Posterior vena cava (tissue), 2 donors: ENCODE results near the gene UBC. TPM values are rescaled to one million over a fixed set of nuclear protein-coding genes. Genes with fewer than 3 reads are reported as not detected.
"Not testable (repeated sequence)": the region's sequence is repeated elsewhere in the genome, so short reads cannot be mapped to it uniquely, and the experiment has no call there.

ENCODE experiments used
- DNase-seq: peaks from one replicate; pipeline ENCODE4 v3.0.0-alpha.2; 2020; ENCODE audit warnings: low spot score
- intact Hi-C, 2 donors: fragments of 100-400 bp; cut with DNase I; formaldehyde crosslinking; loops; one replicate each; pipeline versions ENCODE4 v1.14.1 to v1.14.2; 2022 to 2023
- total RNA-seq, 2 donors: library from RNA; stranded (reverse); fragmentation: NEBNext Ultra II Directional; extraction: Animal tissue kit (Norgen Biotek cat#: 25700); gene quantifications; one replicate each; pipeline ENCODE4 v1.2.1, GENCODE V29; 2021
- donor health status: DM: yes; HTN: yes; CAD: no.
- donor health status: DM: yes; HTN: yes; CAD: no.

Gene UBC
- total RNA-seq, 2 donors from 2014 or later, result 993 to 1,405 TPM

DNA sequence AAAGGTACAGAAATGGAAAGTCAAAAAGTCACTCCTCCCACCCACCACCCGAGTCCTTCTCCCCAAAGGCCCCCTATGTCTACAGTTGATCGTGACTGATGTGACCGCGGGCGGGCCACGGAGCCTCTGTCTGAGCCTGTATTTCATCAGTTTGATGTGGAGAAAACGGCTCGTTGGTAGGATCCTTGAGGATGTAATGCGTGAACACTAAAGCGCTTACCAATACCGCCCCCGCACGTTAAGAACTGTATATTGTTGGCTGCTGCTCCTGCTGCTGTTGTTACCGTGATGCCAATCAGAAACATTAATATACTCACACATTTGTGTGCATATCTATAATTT is 24.6 kb upstream of the UBC start:
- no peak for DNase-seq
- intact Hi-C loops, result no loop called here

DNA sequence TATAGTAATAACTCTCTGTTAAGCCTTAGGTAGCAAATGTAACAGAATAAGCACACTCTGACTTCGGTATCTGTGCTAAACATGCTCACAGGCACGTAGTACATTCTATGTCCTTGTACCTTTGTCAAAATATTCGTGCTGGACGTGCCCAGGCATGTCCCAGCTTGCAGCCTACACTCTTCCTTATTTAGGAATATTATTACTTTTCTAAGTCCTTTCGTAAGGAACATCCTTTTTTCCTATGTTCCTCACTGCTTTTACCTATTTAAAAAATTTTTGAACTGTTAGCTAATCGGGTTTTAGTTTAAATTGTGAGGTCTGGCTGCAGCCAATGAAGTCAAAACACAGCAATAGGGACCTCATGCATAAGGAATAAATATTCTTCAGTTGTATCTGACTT is 24.1 kb upstream of the UBC start:
- intact Hi-C loops, result no loop called here

GRCh38 chr12:124938108-124938507 is 23.7 kb upstream of the UBC start:
- intact Hi-C loops, result no loop called here
- no peak for DNase-seq

More for the DNA sequence above, 24.1 kb upstream of the UBC start:
- DNase-seq, result no peak

DNA sequence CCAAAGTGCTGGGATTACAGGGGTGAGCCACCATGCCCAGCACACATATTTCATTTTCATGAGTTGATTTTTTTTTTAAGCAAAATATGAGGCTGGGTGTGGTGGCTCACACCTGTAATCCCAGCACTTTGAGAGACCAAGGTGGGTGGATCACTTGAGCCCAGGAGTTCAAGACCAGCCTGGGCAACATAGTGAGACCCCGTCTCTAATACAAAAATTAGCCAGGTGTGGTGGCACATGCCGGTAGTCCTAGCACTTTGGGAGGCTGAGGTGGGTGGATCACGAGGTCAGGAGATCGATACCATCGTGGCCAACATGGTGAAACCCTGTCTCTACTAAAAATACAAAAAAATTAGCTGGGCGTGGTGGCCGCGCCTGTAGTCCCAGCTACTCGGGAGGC is 17.1 kb upstream of the UBC start:
- DNase-seq, intact Hi-C loops: not testable (repeated sequence)

GRCh38 chr12:124930586-124930985 is 16.1 kb upstream of the UBC start:
- no peak for DNase-seq

GRCh38 chr12:124929649-124930419 is 15.4 kb upstream of the UBC start:
- intact Hi-C loops, result no loop called here
- no peak for DNase-seq

More at GRCh38 chr12:124930586-124930985, 16.1 kb upstream of the UBC start:
- intact Hi-C loops, result no loop called here

GRCh38 chr12:124928912-124929530 is 14.6 kb upstream of the UBC start:
- no peak for DNase-seq
- intact Hi-C loops, result no loop called here

DNA sequence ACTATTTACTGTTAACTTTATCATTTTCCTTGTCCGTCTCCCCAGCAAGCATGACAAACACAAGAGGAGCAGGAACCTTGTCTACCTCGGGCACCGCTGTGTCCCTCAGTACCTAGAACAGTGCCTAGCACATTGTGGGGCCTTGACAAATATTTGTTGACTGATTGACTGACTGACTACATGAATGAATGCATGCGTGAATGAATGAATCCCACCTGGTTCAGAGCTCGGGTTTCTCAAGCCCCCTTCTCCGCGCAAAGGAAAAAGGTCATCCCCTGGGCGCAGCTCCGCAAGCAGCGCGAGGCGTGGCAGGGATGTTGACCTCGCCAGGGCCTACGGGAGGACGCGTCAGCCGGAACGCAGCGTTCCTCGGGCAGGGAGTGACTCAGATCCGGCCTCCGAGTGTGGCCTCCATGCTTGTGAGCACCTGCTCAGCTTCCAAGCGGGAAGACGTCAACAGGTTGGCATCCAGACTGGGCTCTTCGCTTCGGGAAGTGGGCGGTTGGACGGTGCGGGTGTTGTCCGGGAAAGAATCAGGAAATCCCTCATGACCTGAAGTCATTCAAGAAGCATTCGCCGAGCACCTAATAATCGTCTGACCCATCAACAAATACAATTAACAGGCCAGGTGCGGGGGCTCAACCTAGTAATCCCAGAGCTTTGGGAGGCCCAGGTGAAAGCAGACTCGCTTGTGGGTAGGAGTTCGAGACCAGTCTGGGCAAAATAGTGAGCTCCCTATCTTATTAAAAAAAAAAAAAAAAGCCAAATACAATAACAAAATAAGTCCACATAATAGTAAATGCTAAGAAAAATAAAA is 13.9 kb upstream of the UBC start:
- intact Hi-C loops, result no loop called here
- peak; percentile 94 for DNase-seq

GRCh38 chr12:124927201-124928094 is 13.0 kb upstream of the UBC start:
- intact Hi-C loops, result no loop called here
- peak; percentile 96 for DNase-seq

GRCh38 chr12:124925782-124926181 is 11.3 kb upstream of the UBC start:
- DNase-seq, intact Hi-C loops: not testable (repeated sequence)

- no peak for DNase-seq
- intact Hi-C loops, result no loop called here
These were observed 10.7 kb upstream of the UBC start for GRCh38 chr12:124925117-124925516.

- intact Hi-C loops, result loop anchor here in 1 of 2 donors (5.0 kb wide), 1 partner anchor 1662 kb away; no protein-coding TSS in a partner anchor
- no peak for DNase-seq
These were observed 9.7 kb upstream of the UBC start for GRCh38 chr12:124923905-124924734.

DNA sequence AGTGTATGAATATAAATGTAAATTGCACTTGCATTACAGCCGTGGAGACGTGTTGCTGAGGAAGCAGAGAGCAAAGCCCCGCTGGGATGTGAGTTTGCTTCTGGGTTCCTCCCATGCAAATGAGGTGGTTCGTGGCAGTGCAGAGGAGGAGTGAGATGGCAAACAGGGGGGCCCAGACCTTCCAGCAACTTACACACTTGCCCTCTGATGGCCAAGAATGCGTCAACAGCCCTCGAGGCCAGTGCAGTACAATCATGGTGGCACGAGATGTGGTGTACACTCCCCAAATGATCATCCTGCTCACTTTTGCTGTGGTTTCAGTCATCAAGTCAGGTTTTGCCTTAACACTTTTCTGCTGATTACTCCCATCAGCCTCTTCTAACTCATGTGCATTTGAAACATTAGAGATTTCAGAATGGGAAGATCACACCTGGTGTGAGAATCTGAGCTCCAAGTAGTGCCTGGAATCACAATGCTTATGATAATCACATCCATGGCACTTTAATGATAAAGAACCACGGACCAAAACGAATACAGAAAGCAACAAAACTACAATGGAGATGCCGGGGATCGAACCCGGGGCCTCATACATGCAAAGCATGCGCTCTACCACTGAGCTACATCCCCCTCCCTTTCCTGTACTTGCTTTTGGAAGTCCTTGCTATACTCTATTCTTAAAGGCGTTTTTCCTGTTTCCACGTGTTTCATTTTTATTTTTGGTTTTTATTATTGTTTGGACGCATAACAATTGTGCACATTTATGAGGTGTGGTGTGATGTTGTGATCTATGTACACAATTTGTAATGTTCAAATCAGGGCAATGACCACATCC is 7.0 kb upstream of the UBC start:
- intact Hi-C loops, result loop anchor here in 1 of 2 donors (5.0 kb wide), 1 partner anchor 1659 kb away; no protein-coding TSS in a partner anchor
- DNase-seq, result no peak

DNA sequence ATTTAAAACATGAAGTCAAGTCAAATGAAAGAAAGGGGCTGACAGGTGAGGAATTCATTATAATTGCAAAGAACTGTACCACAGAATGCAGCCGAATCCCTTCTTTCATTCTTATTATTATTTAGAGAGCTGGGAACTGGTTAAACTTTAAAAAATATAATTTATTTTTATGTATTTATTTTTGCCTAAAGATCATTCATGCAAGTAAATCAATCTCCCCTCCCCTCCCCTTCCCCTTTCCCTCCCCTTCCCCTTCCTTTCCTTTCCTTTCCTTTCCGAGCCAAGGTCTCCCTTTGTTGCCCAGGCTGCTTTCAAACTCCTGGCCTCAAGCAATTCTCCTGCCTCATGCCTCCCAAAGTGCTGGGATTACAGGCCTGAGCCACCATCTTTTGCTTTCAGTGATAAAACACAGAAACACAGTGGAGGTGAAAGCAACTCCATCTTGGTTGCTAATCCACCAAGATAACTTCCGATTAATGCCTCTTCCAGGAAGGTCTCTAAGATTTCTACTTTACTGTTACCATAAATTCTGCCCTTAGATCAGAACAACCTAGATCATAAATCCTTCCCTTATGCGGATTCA is 6.0 kb upstream of the UBC start:
- intact Hi-C loops, result loop anchor here in 1 of 2 donors (5.0 kb wide), 1 partner anchor 1658 kb away; no protein-coding TSS in a partner anchor
- no peak for DNase-seq

- no peak for DNase-seq
- intact Hi-C loops, result loop anchor here in 1 of 2 donors (5.0 kb wide), 1 partner anchor 1657 kb away; no protein-coding TSS in a partner anchor
These were observed 5.3 kb upstream of the UBC start for GRCh38 chr12:124919521-124920352.

- DNase-seq, intact Hi-C loops: not testable (repeated sequence)
These were observed 4.2 kb upstream of the UBC start for GRCh38 chr12:124918622-124918988.
